ENCODE results near the gene FRY.

The FRY gene

GRCh38 chr13:32205431-32206096 is 174.0 kb downstream of the FRY start:
- TF ChIP-seq TAF1 (IDR thresholded peaks at IDR 0.05; ENCODE audit: low read depth), result no peak

GRCh38 chr13:32206097-32206740 is 174.6 kb downstream of the FRY start:
- TF ChIP-seq EP300 (IDR thresholded peaks at IDR 0.05; ENCODE audit: borderline replicate concordance) (no peak), CEBPB (IDR thresholded peaks at IDR 0.05) (no peak), ZBTB7A (IDR thresholded peaks at IDR 0.05; ENCODE audit: low read depth) (no peak), NFIC (IDR thresholded peaks at IDR 0.05) (no peak)

- TF ChIP-seq TAF1 (IDR thresholded peaks at IDR 0.05; ENCODE audit: low read depth), result no peak
- TF ChIP-seq FOXM1 (IDR thresholded peaks at IDR 0.05; ENCODE audit: borderline replicate concordance, low read depth), result no peak
- no peak for TF ChIP-seq EP300 (IDR thresholded peaks at IDR 0.05; ENCODE audit: borderline replicate concordance)
- no peak for TF ChIP-seq USF1 (IDR thresholded peaks at IDR 0.05)
- no peak for TF ChIP-seq TCF12 (IDR thresholded peaks at IDR 0.05; ENCODE audit: low read depth)
- no peak for TF ChIP-seq NFIC (IDR thresholded peaks at IDR 0.05)
- no peak for TF ChIP-seq TEAD4 (IDR thresholded peaks at IDR 0.05)
- no peak for TF ChIP-seq MAX (IDR thresholded peaks at IDR 0.05)
- TF ChIP-seq EGR1 (IDR thresholded peaks at IDR 0.05), result no peak
- TF ChIP-seq ZBTB7A (IDR thresholded peaks at IDR 0.05; ENCODE audit: low read depth), result no peak
Observed at GRCh38 chr13:32208860-32209259, 177.3 kb downstream of the FRY start.

GRCh38 chr13:32209652-32210051 is 178.1 kb downstream of the FRY start:
- no peak for TF ChIP-seq FOXM1 (IDR thresholded peaks at IDR 0.05; ENCODE audit: borderline replicate concordance, low read depth)
- no peak for TF ChIP-seq CEBPB (IDR thresholded peaks at IDR 0.05)
- no peak for TF ChIP-seq MAX (IDR thresholded peaks at IDR 0.05)
- TF ChIP-seq USF1 (IDR thresholded peaks at IDR 0.05), result no peak
- TF ChIP-seq TEAD4 (IDR thresholded peaks at IDR 0.05), result no peak
- TF ChIP-seq TCF12 (IDR thresholded peaks at IDR 0.05; ENCODE audit: low read depth), result no peak
- no peak for TF ChIP-seq REST (IDR thresholded peaks at IDR 0.05; ENCODE audit: low read depth)
- TF ChIP-seq ZBTB7A (IDR thresholded peaks at IDR 0.05; ENCODE audit: low read depth), result no peak

- TF ChIP-seq YY1 (IDR thresholded peaks at IDR 0.05; ENCODE audit: low read depth) (no peak), CEBPB (IDR thresholded peaks at IDR 0.05) (no peak), EGR1 (IDR thresholded peaks at IDR 0.05) (no peak)
Observed at GRCh38 chr13:32210101-32210500, 178.5 kb downstream of the FRY start.

- TF ChIP-seq TAF1 (IDR thresholded peaks at IDR 0.05; ENCODE audit: low read depth) (no peak), CREB1 (IDR thresholded peaks at IDR 0.05; ENCODE audit: low read depth) (no peak)
Observed at GRCh38 chr13:32211813-32212212, 180.2 kb downstream of the FRY start.

- no peak for TF ChIP-seq TAF1 (IDR thresholded peaks at IDR 0.05; ENCODE audit: low read depth)
- TF ChIP-seq ZBTB7A (IDR thresholded peaks at IDR 0.05; ENCODE audit: low read depth), result no peak
- no peak for TF ChIP-seq REST (IDR thresholded peaks at IDR 0.05; ENCODE audit: low read depth)
- no peak for TF ChIP-seq YY1 (IDR thresholded peaks at IDR 0.05; ENCODE audit: low read depth)
- TF ChIP-seq CEBPB (IDR thresholded peaks at IDR 0.05), result no peak
- no peak for TF ChIP-seq NFIC (IDR thresholded peaks at IDR 0.05)
- no peak for TF ChIP-seq FOXM1 (IDR thresholded peaks at IDR 0.05; ENCODE audit: borderline replicate concordance, low read depth)
- TF ChIP-seq MAX (IDR thresholded peaks at IDR 0.05), result no peak
Observed at GRCh38 chr13:32212421-32212820, 180.8 kb downstream of the FRY start.
